NT2/D1 (cell line): ENCODE measurements around the gene ASL.
"Not testable (repeated sequence)": the region's sequence is repeated elsewhere in the genome, so short reads cannot be mapped to it uniquely, and the experiment has no call there.

Experiments
- DNase-seq: peaks from one replicate; pipeline ENCODE4 v3.0.0-alpha.2; 2011; ENCODE audit warnings: low read depth, low spot score
- H3K27me3 ChIP-seq: 2 replicates; pipeline ENCODE4 v1.6.0; 2011; ENCODE audit warnings: mild to moderate bottlenecking; ENCODE audit not compliant: insufficient read length, insufficient read depth
- H3K36me3 ChIP-seq: 2 replicates; pipeline ENCODE4 v1.6.1; 2011; ENCODE audit warnings: mild to moderate bottlenecking, low read length, mixed read lengths; ENCODE audit not compliant: insufficient read depth, insufficient read length
- H3K4me1 ChIP-seq: 2 replicates; pipeline ENCODE4 v1.5.1; 2011; ENCODE audit not compliant: insufficient read depth, insufficient read length
- H3K4me3 ChIP-seq: 2 replicates; pipeline ENCODE4 v1.5.1; 2011; ENCODE audit warnings: low read depth; ENCODE audit not compliant: insufficient read length
- H3K9ac ChIP-seq: 2 replicates; pipeline ENCODE4 v1.6.0; 2011; ENCODE audit warnings: low read depth; ENCODE audit not compliant: insufficient read length
- H3K9me3 ChIP-seq: 2 replicates; pipeline ENCODE4 v1.5.1; 2011; ENCODE audit warnings: mild to moderate bottlenecking, low read length; ENCODE audit not compliant: insufficient read depth
- SUZ12 ChIP-seq: IDR thresholded peaks from 2 replicates; pipeline ENCODE4 v1.6.1; 2011; ENCODE audit not compliant: insufficient read length, insufficient read depth; ENCODE audit errors: extremely low read depth
- YY1 ChIP-seq: IDR thresholded peaks from 2 replicates; pipeline ENCODE4 v1.6.1; 2011; ENCODE audit not compliant: insufficient read length, insufficient read depth
- ZNF274 ChIP-seq: IDR thresholded peaks from 2 replicates; pipeline ENCODE4 v1.6.1; 2011; ENCODE audit warnings: mild to moderate bottlenecking, low read depth, low read length

The ASL gene

DNA sequence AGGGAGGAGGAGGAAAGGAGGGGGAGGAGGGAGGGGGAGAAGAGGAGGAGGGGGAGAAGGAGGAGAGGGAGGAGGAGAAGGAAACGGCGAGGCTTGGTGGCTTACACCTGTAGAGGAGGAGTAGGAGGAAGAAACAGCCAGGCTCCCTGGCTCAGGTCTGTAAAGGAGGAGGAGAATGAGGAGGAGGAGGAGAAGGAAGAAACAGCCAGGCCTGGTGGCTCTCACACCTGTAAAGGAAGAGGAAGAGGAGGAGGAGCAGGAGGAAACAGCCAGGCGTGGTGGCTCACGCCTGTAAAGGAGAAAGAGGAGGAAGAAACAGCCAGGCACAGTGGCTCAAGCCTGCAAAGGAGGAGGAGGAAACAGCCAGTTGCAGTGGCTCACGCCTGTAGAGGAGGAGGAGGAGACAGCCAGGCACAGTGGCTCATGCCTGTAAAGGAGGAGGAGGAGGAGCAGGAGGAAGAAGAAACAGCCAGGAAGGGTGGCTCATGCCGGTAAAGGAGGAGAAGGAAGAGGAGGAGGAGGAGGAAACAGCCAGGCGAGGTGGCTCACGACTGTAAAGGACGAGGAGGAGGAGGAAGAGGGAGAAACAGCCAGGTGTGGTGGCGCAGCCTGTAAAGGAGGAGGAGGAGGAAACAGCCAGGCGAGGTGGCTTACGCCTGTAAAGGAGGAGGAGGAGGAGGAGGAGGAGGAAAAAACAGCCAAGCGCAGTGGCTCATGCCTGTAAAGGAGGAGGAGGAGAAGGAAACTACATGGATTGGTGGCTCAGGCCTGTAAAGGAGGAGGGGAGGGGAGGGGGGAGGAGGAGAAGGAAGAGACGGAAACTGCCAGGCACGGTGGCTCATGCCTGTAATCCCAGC is 24.2 kb downstream of the ASL start:
- no peak for TF ChIP-seq YY1
- no peak for TF ChIP-seq ZNF274
- TF ChIP-seq SUZ12, result no peak
- Histone ChIP-seq H3K4me3 (peak overlapping the region; percentile 3), H3K4me1 (no peaks in the 10 kb centered on the region), H3K27me3 (no peaks in the 10 kb centered on the region), H3K9me3 (no peaks in the 10 kb centered on the region), H3K36me3 (no peaks in the 10 kb centered on the region), H3K9ac (peak overlapping the region; percentile 65)
- DNase-seq, result no peak

DNA sequence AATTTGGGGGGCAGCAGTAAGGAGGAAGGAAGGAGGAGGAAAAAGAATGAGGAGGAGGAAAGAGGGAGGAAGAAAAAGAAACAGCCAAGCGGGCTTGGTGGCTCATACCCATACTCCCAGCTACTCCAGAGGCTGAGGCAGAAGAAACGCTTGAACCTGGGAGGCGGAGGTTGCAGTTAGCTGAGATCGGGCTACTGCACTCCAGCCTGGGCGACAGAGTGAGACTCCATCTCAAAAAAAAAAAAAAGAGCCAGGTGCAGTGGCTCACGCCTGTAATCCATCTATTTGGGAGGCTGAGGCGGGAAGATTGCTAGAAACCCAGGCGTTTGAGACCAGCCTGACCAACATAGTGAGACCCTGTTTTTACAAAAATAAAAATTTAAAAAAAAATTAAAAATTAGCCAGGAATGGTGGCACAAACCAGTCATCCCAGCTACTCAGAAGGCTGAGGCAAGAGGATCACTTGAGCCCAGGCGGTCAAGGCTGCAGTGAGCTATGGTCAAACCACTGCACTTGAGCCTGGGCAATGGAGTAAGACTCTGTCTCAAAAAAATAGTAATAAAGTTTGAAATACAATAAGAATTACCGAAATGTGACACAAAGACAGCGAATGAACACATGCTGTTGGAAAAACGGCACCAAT is 24.9 kb downstream of the ASL start:
- no peak for TF ChIP-seq ZNF274
- TF ChIP-seq SUZ12, result no peak
- no peak for TF ChIP-seq YY1
- no peaks in the 10 kb centered on the region for H3K4me1 ChIP-seq
- no peak overlapping the region for H3K9ac ChIP-seq
- H3K4me3 ChIP-seq, result peak overlapping the region; percentile 3
- no peaks in the 10 kb centered on the region for H3K36me3 ChIP-seq
- H3K27me3 ChIP-seq, result no peaks in the 10 kb centered on the region
- DNase-seq, result no peak
- no peaks in the 10 kb centered on the region for H3K9me3 ChIP-seq

DNA sequence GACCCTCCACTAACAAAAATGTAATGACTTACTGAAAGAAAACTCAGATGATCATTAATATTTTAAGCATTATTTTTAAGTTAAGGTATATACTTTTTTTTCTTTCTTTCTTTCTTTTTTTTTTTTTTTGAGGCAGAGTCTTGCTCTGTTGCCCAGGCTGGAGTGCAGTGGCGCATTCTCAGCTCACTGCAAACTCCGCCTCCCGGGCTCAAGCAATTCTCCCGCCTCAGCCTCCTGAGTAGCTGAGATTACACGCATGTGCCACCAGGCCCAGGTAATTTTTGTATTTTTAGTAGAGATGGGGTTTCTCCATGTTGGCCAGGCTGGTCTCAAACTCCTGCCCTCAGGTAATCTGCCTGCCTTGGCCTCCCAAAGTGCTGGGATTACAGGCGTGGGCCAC is 26.5 kb downstream of the ASL start:
- not testable (repeated sequence) for H3K9ac ChIP-seq, DNase-seq

DNA sequence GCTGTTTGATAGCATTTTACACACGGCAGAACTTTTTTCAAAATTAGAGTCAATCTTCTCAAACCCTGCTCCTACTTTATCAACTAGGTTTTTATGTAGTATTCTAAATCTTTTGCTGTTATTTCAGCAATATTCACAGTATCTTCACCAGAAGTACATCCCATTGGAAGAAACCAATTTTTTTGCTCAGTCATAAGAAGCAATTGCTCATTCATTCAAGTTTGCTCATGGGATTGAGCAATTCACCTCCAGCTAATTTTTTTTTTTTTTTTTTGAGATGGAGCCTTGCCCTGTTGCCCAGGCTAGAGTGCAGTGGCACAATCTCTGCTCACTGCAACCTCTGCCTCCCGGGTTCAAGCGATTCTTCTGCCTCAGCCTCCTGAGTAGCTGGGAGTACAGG is 28.4 kb downstream of the ASL start:
- DNase-seq, H3K4me1 ChIP-seq: not testable (repeated sequence)

More for the DNA sequence above, 26.5 kb downstream of the ASL start:
- not testable (repeated sequence) for H3K27me3 ChIP-seq, H3K9me3 ChIP-seq, H3K4me1 ChIP-seq, H3K4me3 ChIP-seq, H3K36me3 ChIP-seq

DNA sequence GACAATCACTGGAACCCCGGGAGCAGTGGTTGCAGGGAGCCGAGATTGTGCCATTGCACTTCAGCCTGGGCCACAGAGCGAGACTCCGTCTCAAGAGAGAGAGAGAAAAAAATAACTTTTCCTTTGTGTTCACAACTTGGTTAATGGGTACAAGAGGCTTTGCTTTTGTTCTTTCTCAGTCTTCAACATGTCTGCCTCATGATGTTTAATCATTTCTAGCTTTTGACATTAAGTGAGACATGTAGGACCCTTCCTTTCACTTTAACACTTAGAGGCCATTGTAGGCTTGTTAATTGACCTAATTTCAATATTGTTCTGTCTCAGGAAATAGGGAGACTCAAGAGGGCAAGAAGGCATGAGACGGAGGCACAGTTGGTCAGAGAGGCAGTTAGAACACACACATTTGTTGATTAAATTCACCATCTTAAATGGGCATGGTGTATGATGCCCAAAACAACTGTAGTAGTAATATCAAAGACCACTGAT is 29.7 kb downstream of the ASL start:
- Histone ChIP-seq H3K9me3 (no peaks in the 10 kb centered on the region), H3K4me3 (no peak overlapping the region), H3K36me3 (no peaks in the 10 kb centered on the region), H3K9ac (no peak overlapping the region), H3K27me3 (no peaks in the 10 kb centered on the region), H3K4me1 (no peaks in the 10 kb centered on the region)
- DNase-seq, result no peak
- TF ChIP-seq SUZ12, result no peak

More for the DNA sequence above, 28.4 kb downstream of the ASL start:
- not testable (repeated sequence) for H3K36me3 ChIP-seq, H3K4me3 ChIP-seq, H3K9me3 ChIP-seq, H3K9ac ChIP-seq, H3K27me3 ChIP-seq

DNA sequence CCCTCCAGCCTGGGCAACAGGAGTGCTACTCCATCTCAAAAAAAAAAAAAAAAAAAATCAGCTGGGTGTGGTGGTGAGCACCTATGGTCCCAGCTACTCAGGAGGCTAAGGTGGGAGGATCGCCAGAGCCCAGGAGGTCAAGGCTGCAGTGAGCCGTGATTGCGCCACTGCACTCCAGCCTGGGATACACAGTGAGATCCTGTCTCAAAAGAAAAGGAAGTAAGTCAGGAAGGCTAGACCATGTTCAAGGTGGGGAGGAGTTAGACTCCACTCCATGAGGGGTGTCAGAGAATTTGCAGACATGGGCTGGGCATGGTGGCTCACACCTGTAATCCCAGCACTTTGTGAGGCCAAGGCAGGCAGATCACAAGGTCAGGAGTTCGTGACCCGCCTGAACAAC is 32.8 kb downstream of the ASL start:
- H3K4me1 ChIP-seq, H3K27me3 ChIP-seq, H3K36me3 ChIP-seq, H3K4me3 ChIP-seq, DNase-seq, H3K9ac ChIP-seq, H3K9me3 ChIP-seq: not testable (repeated sequence)

DNA sequence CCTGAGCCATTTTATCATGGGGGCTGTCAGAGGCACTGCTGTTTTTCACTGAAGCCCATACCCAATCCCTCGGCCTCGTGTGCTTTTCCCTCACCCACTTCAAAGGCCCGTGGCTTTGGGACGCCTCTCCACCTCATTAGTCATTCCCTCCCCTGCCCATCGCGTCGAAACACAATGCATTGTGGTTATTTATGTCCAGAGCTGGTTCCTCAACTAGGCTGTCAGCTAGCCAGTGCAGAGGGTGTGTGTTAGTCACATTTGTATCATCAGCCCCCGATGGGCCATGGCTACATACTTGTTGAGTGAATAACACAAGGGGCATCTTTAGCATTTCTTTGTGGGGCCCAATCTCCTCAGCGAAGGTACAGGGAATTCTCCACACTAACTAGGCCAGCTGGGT is 35.2 kb downstream of the ASL start:
- peaks cover 3% of the 10 kb centered on the region for H3K4me1 ChIP-seq
- DNase-seq, result no peak
- no peaks in the 10 kb centered on the region for H3K9me3 ChIP-seq
- no peak overlapping the region for H3K9ac ChIP-seq
- H3K4me3 ChIP-seq, result no peak overlapping the region
- H3K36me3 ChIP-seq, result peaks cover 2% of the 10 kb centered on the region
- TF ChIP-seq SUZ12 (no peak), ZNF274 (no peak), YY1 (no peak)
- H3K27me3 ChIP-seq, result no peaks in the 10 kb centered on the region
